Measurements from ENCODE around the gene PHACTR1. TPM values are rescaled to one million over a fixed set of nuclear protein-coding genes. Genes with fewer than 3 reads are reported as not detected.
"Not testable (repeated sequence)": the region's sequence is repeated elsewhere in the genome, so short reads cannot be mapped to it uniquely, and the experiment has no call there.

PHACTR1 gene
- total and polyA plus RNA-seq, 2 donors: 3.1 to 6.3 TPM

DNA sequence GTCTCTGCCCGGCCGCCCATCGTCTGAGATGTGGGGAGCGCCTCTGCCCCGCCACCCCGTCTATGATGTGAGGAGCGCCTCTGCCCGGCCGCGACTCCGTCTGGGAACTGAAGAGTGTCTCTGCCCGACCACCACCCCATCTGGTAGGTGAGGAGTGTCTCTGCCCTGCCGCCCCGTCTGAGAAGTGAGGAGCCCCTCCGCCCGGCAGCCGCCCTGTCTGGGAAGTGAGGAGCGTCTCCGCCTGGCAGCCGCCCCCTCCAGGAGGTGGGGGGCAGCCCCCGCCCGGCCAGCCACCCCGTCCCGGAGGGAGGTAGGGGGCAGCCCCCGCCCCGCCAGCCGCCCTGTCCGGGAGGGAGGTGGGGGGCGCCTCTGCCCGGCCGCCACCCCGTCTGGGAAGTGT lies 417.3 kb downstream of the PHACTR1 start:
- H3K36me3 ChIP-seq (ENCODE audit: control insufficient read depth in 2 of 2, insufficient read depth in 2 of 2, low read length in 1 of 2); H3K27me3 ChIP-seq (ENCODE audit: control insufficient read depth in 2 of 2, insufficient read depth in 1 of 2, low read length in 1 of 2); DNase-seq (ENCODE audit: low read depth in 6 of 9, low spot score in 9 of 9); H3K4me3 ChIP-seq (ENCODE audit: low read length in 2 of 2); H3K4me1 ChIP-seq (ENCODE audit: control insufficient read depth in 2 of 2, insufficient read depth in 2 of 2, low read length in 2 of 2); H3K27ac ChIP-seq (ENCODE audit: low read depth in 1 of 2, low read length in 1 of 2); H3K9me3 ChIP-seq (ENCODE audit: control insufficient read depth in 2 of 2, insufficient read depth in 1 of 2, low read length in 1 of 2): not testable (repeated sequence)
- WGBS: 94% methylated on average over 32 of the region's 32 CpGs

DNA sequence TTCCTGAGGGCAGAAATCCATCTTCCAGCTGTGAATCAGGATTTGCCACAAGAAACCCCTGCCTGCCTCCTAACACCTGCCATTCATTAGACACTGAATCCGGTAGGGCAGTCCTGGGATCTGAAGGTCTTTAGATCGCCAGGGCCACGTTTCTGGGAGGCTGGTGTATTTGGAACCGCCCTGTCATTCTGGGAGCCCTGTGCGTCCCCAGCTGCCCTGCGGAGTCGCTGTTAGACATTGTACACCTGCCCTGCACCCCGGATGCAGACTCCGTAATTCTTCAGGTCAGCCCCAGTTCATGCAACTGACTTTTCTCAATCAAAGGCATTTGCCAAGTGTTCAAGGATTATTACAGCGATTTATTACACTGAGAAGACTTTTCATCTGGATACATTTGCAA lies 418.6 kb downstream of the PHACTR1 start:
- no peak for DNase-seq (ENCODE audit: low read depth in 6 of 9, low spot score in 9 of 9)
- H3K36me3 ChIP-seq (ENCODE audit: control insufficient read depth in 2 of 2, insufficient read depth in 2 of 2, low read length in 1 of 2): no peaks in the 10 kb centered on the region
- 96% methylated on average over 10 of the region's 10 CpGs for WGBS

DNA sequence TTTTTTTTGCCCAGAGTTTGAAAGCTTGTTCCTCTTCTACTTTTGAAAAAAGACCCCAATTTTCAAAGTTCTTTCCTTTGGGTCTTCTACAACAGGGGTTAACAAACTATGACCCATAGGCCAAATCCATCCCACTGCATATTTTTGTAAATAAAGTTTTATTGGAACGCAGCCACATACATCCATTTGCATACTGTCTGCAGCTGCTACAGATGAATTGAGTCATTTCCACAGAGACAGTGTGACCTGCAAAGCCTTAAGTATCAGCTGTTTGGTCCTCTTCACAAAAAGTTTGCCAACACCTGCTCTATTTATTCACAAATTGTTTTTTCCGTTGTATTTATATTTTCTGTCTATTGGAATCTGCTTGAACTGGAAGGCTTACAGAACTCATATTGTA lies 422.6 kb downstream of the PHACTR1 start:
- H3K36me3 ChIP-seq (ENCODE audit: control insufficient read depth in 2 of 2, insufficient read depth in 2 of 2, low read length in 1 of 2): no peaks in the 10 kb centered on the region
- no peaks in the 10 kb centered on the region for H3K4me1 ChIP-seq (ENCODE audit: control insufficient read depth in 2 of 2, insufficient read depth in 2 of 2, low read length in 2 of 2)
- no peak for DNase-seq (ENCODE audit: low read depth in 6 of 9, low spot score in 9 of 9)
- no peaks in the 10 kb centered on the region for H3K9me3 ChIP-seq (ENCODE audit: control insufficient read depth in 2 of 2, insufficient read depth in 1 of 2, low read length in 1 of 2)
- no peak overlapping the region for H3K4me3 ChIP-seq (ENCODE audit: low read length in 2 of 2)
- no peaks in the 10 kb centered on the region for H3K27me3 ChIP-seq (ENCODE audit: control insufficient read depth in 2 of 2, insufficient read depth in 1 of 2, low read length in 1 of 2)
- no peak overlapping the region for H3K27ac ChIP-seq (ENCODE audit: low read depth in 1 of 2, low read length in 1 of 2)
- WGBS: 96% methylated on average over 2 of the region's 2 CpGs

More for the DNA sequence above, 418.6 kb downstream of the PHACTR1 start:
- Histone ChIP-seq H3K4me1 (ENCODE audit: control insufficient read depth in 2 of 2, insufficient read depth in 2 of 2, low read length in 2 of 2) (no peaks in the 10 kb centered on the region), H3K27me3 (ENCODE audit: control insufficient read depth in 2 of 2, insufficient read depth in 1 of 2, low read length in 1 of 2) (no peaks in the 10 kb centered on the region), H3K27ac (ENCODE audit: low read depth in 1 of 2, low read length in 1 of 2) (no peak overlapping the region), H3K4me3 (ENCODE audit: low read length in 2 of 2) (no peak overlapping the region), H3K9me3 (ENCODE audit: control insufficient read depth in 2 of 2, insufficient read depth in 1 of 2, low read length in 1 of 2) (no peaks in the 10 kb centered on the region)

DNA sequence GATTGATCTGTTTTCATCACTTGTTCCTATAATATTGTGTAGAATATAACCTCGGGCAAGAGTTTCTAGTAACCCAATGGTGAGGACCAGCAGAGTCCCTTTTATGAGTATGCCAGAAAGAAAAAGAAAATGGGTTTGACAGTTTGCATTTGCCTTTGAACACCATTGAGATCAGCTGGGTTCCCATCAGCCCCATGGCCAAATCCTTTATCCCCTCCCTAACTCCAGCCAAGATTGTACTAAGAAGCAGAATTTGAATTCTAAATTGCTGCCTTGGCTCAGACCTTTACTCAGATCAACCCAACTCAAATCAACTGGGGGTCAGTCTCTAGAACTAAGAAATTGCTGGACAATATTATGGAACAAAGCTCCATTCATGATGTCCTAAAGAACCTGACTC lies 424.4 kb downstream of the PHACTR1 start:
- no peaks in the 10 kb centered on the region for H3K36me3 ChIP-seq (ENCODE audit: control insufficient read depth in 2 of 2, insufficient read depth in 2 of 2, low read length in 1 of 2)
- no peaks in the 10 kb centered on the region for H3K9me3 ChIP-seq (ENCODE audit: control insufficient read depth in 2 of 2, insufficient read depth in 1 of 2, low read length in 1 of 2)
- WGBS: 98% methylated on average over 1 of the region's 1 CpG
- no peak overlapping the region for H3K4me3 ChIP-seq (ENCODE audit: low read length in 2 of 2)
- no peaks in the 10 kb centered on the region for H3K27me3 ChIP-seq (ENCODE audit: control insufficient read depth in 2 of 2, insufficient read depth in 1 of 2, low read length in 1 of 2)
- no peak for DNase-seq (ENCODE audit: low read depth in 6 of 9, low spot score in 9 of 9)
- H3K27ac ChIP-seq (ENCODE audit: low read depth in 1 of 2, low read length in 1 of 2): no peak overlapping the region
- H3K4me1 ChIP-seq (ENCODE audit: control insufficient read depth in 2 of 2, insufficient read depth in 2 of 2, low read length in 2 of 2): no peaks in the 10 kb centered on the region

DNA sequence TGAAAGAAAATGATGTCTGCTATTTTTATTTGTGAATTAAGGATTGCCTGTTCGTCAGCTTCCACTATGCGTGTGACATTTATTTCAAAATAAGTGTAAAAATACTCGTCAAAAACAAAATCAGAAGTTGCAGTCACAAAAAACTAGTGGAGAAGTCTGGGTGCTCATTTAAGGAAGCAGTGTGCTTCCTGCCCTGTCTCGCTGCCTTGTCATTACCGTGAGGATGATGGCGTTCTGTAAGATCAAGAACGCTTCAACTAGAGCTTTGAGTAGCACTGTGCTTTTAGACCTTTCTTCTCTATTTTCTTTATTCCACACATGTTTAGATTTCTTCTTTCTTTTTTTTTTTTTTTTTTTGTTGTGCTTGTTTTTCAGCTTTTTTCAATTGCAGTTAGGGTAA lies 424.8 kb downstream of the PHACTR1 start:
- Histone ChIP-seq H3K36me3 (ENCODE audit: control insufficient read depth in 2 of 2, insufficient read depth in 2 of 2, low read length in 1 of 2) (no peaks in the 10 kb centered on the region), H3K27ac (ENCODE audit: low read depth in 1 of 2, low read length in 1 of 2) (no peak overlapping the region), H3K4me1 (ENCODE audit: control insufficient read depth in 2 of 2, insufficient read depth in 2 of 2, low read length in 2 of 2) (no peaks in the 10 kb centered on the region), H3K27me3 (ENCODE audit: control insufficient read depth in 2 of 2, insufficient read depth in 1 of 2, low read length in 1 of 2) (no peaks in the 10 kb centered on the region), H3K4me3 (ENCODE audit: low read length in 2 of 2) (no peak overlapping the region), H3K9me3 (ENCODE audit: control insufficient read depth in 2 of 2, insufficient read depth in 1 of 2, low read length in 1 of 2) (no peaks in the 10 kb centered on the region)
- 22% methylated on average over 7 of the region's 7 CpGs for WGBS
- DNase-seq (ENCODE audit: low read depth in 6 of 9, low spot score in 9 of 9): peak in 1 of 9 donors; percentile 14

DNA sequence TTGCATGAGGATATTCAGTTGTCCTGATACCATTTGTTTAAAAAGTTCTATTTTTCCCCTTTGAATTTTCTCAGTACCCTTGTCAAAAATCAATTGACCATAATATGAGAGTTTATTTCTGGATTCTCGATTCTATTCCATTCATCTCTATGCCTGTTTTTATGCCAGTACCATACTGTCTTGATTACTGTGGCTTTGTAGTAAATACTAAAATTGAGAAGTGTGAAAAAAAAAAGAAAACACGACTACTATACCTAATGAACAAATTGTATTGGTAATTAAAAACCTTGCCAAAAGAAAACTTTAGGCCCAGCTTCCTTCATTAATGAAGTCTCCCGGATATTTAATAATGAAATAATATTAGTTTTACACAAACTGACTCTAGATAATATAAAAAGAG lies 426.0 kb downstream of the PHACTR1 start:
- no peaks in the 10 kb centered on the region for H3K9me3 ChIP-seq (ENCODE audit: control insufficient read depth in 2 of 2, insufficient read depth in 1 of 2, low read length in 1 of 2)
- no peak overlapping the region for H3K27ac ChIP-seq (ENCODE audit: low read depth in 1 of 2, low read length in 1 of 2)
- H3K4me1 ChIP-seq (ENCODE audit: control insufficient read depth in 2 of 2, insufficient read depth in 2 of 2, low read length in 2 of 2): no peaks in the 10 kb centered on the region
- H3K27me3 ChIP-seq (ENCODE audit: control insufficient read depth in 2 of 2, insufficient read depth in 1 of 2, low read length in 1 of 2): no peaks in the 10 kb centered on the region
- 97% methylated on average over 3 of the region's 3 CpGs for WGBS
- DNase-seq (ENCODE audit: low read depth in 6 of 9, low spot score in 9 of 9): no peak
- H3K36me3 ChIP-seq (ENCODE audit: control insufficient read depth in 2 of 2, insufficient read depth in 2 of 2, low read length in 1 of 2): no peaks in the 10 kb centered on the region
- no peak overlapping the region for H3K4me3 ChIP-seq (ENCODE audit: low read length in 2 of 2)

DNA sequence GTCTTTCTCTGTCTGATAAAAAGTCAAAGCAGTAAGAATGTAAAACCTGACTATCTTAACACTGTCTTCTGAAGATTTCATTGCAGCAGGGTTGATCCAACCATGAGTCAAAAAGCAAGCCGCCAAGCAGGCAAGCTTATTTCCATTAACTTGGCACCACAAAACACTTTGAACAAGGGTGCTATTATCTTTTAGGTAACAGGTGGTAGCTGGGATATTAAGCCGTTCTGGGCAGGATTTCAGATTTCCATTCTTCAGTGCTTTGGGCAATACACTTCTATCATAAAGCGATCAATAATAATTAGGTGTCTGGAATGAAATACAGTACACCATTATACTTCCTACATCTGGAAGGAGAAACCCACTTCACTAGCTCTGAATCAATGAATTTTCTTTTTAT lies 429.9 kb downstream of the PHACTR1 start:
- 97% methylated on average over 3 of the region's 3 CpGs for WGBS

DNA sequence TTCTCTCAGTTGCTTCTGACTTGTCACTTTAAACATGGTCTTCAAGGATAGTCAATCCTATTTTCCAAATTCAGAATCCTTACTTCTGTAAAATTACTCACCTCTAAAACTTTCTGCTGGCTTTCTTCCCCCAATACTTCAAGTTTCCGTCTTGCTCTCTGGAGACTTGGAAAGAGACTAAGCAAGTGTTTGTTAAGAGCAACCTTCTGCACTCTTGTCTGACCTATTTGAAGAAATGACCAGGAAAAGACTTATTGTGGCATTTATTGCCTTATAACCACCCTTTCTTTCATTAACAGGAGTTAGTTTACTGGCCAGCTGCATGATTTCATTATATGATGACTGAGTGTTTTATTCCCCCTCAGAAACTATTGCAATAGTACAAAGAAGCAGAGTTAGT lies 430.8 kb downstream of the PHACTR1 start:
- no peaks in the 10 kb centered on the region for H3K36me3 ChIP-seq (ENCODE audit: control insufficient read depth in 2 of 2, insufficient read depth in 2 of 2, low read length in 1 of 2)
- H3K4me1 ChIP-seq (ENCODE audit: control insufficient read depth in 2 of 2, insufficient read depth in 2 of 2, low read length in 2 of 2): no peaks in the 10 kb centered on the region
- H3K27me3 ChIP-seq (ENCODE audit: control insufficient read depth in 2 of 2, insufficient read depth in 1 of 2, low read length in 1 of 2): no peaks in the 10 kb centered on the region
- DNase-seq (ENCODE audit: low read depth in 6 of 9, low spot score in 9 of 9): no peak
- no peaks in the 10 kb centered on the region for H3K9me3 ChIP-seq (ENCODE audit: control insufficient read depth in 2 of 2, insufficient read depth in 1 of 2, low read length in 1 of 2)
- H3K4me3 ChIP-seq (ENCODE audit: low read length in 2 of 2): no peak overlapping the region
- no peak overlapping the region for H3K27ac ChIP-seq (ENCODE audit: low read depth in 1 of 2, low read length in 1 of 2)
- WGBS: 92% methylated on average over 1 of the region's 1 CpG

More for the DNA sequence above, 429.9 kb downstream of the PHACTR1 start:
- H3K9me3 ChIP-seq (ENCODE audit: control insufficient read depth in 2 of 2, insufficient read depth in 1 of 2, low read length in 1 of 2): no peaks in the 10 kb centered on the region
- DNase-seq (ENCODE audit: low read depth in 6 of 9, low spot score in 9 of 9): no peak
- H3K27ac ChIP-seq (ENCODE audit: low read depth in 1 of 2, low read length in 1 of 2): no peak overlapping the region
- no peaks in the 10 kb centered on the region for H3K36me3 ChIP-seq (ENCODE audit: control insufficient read depth in 2 of 2, insufficient read depth in 2 of 2, low read length in 1 of 2)
- H3K4me1 ChIP-seq (ENCODE audit: control insufficient read depth in 2 of 2, insufficient read depth in 2 of 2, low read length in 2 of 2): no peaks in the 10 kb centered on the region
- H3K4me3 ChIP-seq (ENCODE audit: low read length in 2 of 2): no peak overlapping the region
- H3K27me3 ChIP-seq (ENCODE audit: control insufficient read depth in 2 of 2, insufficient read depth in 1 of 2, low read length in 1 of 2): no peaks in the 10 kb centered on the region

DNA sequence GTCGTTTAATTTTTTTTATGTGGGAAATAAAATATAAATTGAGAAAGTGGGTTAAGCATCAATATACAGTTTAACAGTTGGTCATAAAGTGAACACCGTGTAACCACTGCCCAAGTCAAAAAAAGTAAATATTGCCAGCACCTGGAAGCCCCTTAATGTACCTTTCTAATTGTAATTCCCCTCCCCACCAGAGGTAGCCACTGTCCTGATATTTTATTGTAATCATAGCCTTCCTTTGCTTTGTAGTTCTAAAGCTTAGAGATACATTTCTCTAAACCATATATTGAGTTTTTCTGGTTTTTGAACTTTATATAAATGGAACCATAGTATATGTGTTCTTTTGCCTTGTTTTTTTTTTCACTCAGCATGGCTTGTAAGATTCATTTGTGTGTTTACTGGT lies 431.2 kb downstream of the PHACTR1 start:
- Histone ChIP-seq H3K9me3 (ENCODE audit: control insufficient read depth in 2 of 2, insufficient read depth in 1 of 2, low read length in 1 of 2) (no peaks in the 10 kb centered on the region), H3K27ac (ENCODE audit: low read depth in 1 of 2, low read length in 1 of 2) (no peak overlapping the region), H3K27me3 (ENCODE audit: control insufficient read depth in 2 of 2, insufficient read depth in 1 of 2, low read length in 1 of 2) (no peaks in the 10 kb centered on the region), H3K36me3 (ENCODE audit: control insufficient read depth in 2 of 2, insufficient read depth in 2 of 2, low read length in 1 of 2) (no peaks in the 10 kb centered on the region), H3K4me1 (ENCODE audit: control insufficient read depth in 2 of 2, insufficient read depth in 2 of 2, low read length in 2 of 2) (no peaks in the 10 kb centered on the region), H3K4me3 (ENCODE audit: low read length in 2 of 2) (no peak overlapping the region)
- DNase-seq (ENCODE audit: low read depth in 6 of 9, low spot score in 9 of 9): no peak
- 95% methylated on average over 2 of the region's 2 CpGs for WGBS

DNA sequence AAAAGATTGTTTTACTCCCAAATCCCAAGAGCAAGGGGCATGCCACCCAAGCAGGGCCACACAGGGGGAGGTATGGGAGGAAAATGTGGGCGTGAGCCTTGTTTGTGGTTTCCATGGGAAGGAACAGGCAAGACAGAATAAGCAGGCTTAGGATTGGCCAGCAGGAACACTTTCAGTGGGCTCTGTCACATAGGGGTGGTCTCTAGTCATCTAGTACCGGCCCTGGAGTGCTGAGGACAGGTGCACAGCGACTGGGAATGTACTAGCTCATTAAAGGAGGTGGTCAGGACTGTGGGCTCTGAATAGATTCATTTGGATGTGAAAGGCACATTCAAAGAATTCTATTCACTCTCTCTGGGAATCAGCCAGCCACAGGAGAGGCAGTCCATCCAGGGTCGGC lies 436.2 kb downstream of the PHACTR1 start:
- WGBS: 95% methylated on average over 4 of the region's 4 CpGs

More for the DNA sequence above, 436.2 kb downstream of the PHACTR1 start:
- no peak overlapping the region for H3K4me3 ChIP-seq (ENCODE audit: low read length in 2 of 2)
- H3K36me3 ChIP-seq (ENCODE audit: control insufficient read depth in 2 of 2, insufficient read depth in 2 of 2, low read length in 1 of 2): no peaks in the 10 kb centered on the region
- H3K9me3 ChIP-seq (ENCODE audit: control insufficient read depth in 2 of 2, insufficient read depth in 1 of 2, low read length in 1 of 2): no peaks in the 10 kb centered on the region
- no peak for DNase-seq (ENCODE audit: low read depth in 6 of 9, low spot score in 9 of 9)
- no peak overlapping the region for H3K27ac ChIP-seq (ENCODE audit: low read depth in 1 of 2, low read length in 1 of 2)
- H3K27me3 ChIP-seq (ENCODE audit: control insufficient read depth in 2 of 2, insufficient read depth in 1 of 2, low read length in 1 of 2): no peaks in the 10 kb centered on the region
- H3K4me1 ChIP-seq (ENCODE audit: control insufficient read depth in 2 of 2, insufficient read depth in 2 of 2, low read length in 2 of 2): no peaks in the 10 kb centered on the region

Data from thymus (tissue), 11 donors.